Thoracic aorta (tissue), 2 donors: ENCODE data around the gene ZDHHC16. TPM values are rescaled to one million over a fixed set of nuclear protein-coding genes. Genes with fewer than 3 reads are reported as not detected.

Source experiments
- ATAC-seq: fragments of 150-250 bp; one replicate; pipeline ENCODE4 v1.8.0; 2017; ENCODE audit warnings: low read depth; ENCODE audit not compliant: insufficient number of reproducible peaks, low FRiP score
- DNase-seq: peaks from one replicate; pipeline ENCODE4 v3.0.0-alpha.2; 2020; ENCODE audit warnings: low spot score
- H3K27ac ChIP-seq, 2 donors: fragments of 200-600 bp; sonication (generic); 1 replicate in 1 of 2; 2 replicates in 1 of 2; pipeline ENCODE4 v1.5.1; 2016; ENCODE audit warnings: mild to moderate bottlenecking in 2 of 2, moderate library complexity in 2 of 2
- H3K27me3 ChIP-seq: fragments of 200-600 bp; sonication (generic); replicated peaks from 2 replicates; pipeline ENCODE4 v1.6.0; 2016; ENCODE audit warnings: mild to moderate bottlenecking; ENCODE audit not compliant: insufficient read depth
- H3K36me3 ChIP-seq: fragments of 200-600 bp; sonication (generic); one replicate; pipeline ENCODE4 v1.5.1; 2016
- H3K4me1 ChIP-seq, 2 donors: fragments of 200-600 bp; sonication (generic); 1 replicate in 1 of 2; 2 replicates in 1 of 2; pipeline versions ENCODE4 v1.5.1 to v1.6.0; 2016; ENCODE audit warnings: low read depth in 2 of 2, mild to moderate bottlenecking in 1 of 2; ENCODE audit not compliant: control insufficient read depth in 1 of 2
- H3K4me3 ChIP-seq: fragments of 200-600 bp; sonication (generic); 2 replicates; pipeline ENCODE4 v1.5.1; 2016; ENCODE audit warnings: mild to moderate bottlenecking
- H3K9me3 ChIP-seq: fragments of 200-600 bp; sonication (generic); 2 replicates; pipeline ENCODE4 v1.5.1; 2016
- total RNA-seq, 2 donors: library from RNA; depleted of rRNA; stranded (reverse); fragments of >200 nt; gene quantifications; one replicate each; pipeline versions ENCODE4 v1.1.0 to v1.2.3, GENCODE V29; 2016
- TF ChIP-seq, protein P1 (sequence below): fragments of 200-600 bp; sonication (generic); IDR thresholded peaks from one replicate; pipeline ENCODE4 v1.5.1; 2019; ENCODE audit warnings: antibody characterized with exemption

The ZDHHC16 gene
- total RNA-seq, 2 donors from 2014 or later, result 23.4 to 31.7 TPM

- H3K27ac ChIP-seq, result no peak overlapping the region
- H3K4me3 ChIP-seq, result no peak overlapping the region
- TF ChIP-seq, protein P1, sequence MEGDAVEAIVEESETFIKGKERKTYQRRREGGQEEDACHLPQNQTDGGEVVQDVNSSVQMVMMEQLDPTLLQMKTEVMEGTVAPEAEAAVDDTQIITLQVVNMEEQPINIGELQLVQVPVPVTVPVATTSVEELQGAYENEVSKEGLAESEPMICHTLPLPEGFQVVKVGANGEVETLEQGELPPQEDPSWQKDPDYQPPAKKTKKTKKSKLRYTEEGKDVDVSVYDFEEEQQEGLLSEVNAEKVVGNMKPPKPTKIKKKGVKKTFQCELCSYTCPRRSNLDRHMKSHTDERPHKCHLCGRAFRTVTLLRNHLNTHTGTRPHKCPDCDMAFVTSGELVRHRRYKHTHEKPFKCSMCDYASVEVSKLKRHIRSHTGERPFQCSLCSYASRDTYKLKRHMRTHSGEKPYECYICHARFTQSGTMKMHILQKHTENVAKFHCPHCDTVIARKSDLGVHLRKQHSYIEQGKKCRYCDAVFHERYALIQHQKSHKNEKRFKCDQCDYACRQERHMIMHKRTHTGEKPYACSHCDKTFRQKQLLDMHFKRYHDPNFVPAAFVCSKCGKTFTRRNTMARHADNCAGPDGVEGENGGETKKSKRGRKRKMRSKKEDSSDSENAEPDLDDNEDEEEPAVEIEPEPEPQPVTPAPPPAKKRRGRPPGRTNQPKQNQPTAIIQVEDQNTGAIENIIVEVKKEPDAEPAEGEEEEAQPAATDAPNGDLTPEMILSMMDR, result no peak
- no peaks in the 10 kb centered on the region for H3K9me3 ChIP-seq
- H3K4me1 ChIP-seq, result peaks cover 5 to 23% of the 10 kb centered on the region in 2 donors
- no peaks in the 10 kb centered on the region for H3K27me3 ChIP-seq
- ATAC-seq (no peak), DNase-seq (no peak)
- no peaks in the 10 kb centered on the region for H3K36me3 ChIP-seq
Observed at GRCh38 chr10:97503406-97503805, 57.4 kb downstream of the ZDHHC16 start.

- no peaks in the 10 kb centered on the region for H3K9me3 ChIP-seq
- H3K4me3 ChIP-seq, result no peak overlapping the region
- H3K27me3 ChIP-seq, result no peaks in the 10 kb centered on the region
- no peak for ATAC-seq
- H3K36me3 ChIP-seq, result no peaks in the 10 kb centered on the region
- peaks cover 3 to 19% of the 10 kb centered on the region in 2 donors for H3K4me1 ChIP-seq
- DNase-seq, result no peak
- TF ChIP-seq, protein P1, result no peak
- no peak overlapping the region for H3K27ac ChIP-seq
Observed at GRCh38 chr10:97505152-97505551, 59.2 kb downstream of the ZDHHC16 start.

DNA sequence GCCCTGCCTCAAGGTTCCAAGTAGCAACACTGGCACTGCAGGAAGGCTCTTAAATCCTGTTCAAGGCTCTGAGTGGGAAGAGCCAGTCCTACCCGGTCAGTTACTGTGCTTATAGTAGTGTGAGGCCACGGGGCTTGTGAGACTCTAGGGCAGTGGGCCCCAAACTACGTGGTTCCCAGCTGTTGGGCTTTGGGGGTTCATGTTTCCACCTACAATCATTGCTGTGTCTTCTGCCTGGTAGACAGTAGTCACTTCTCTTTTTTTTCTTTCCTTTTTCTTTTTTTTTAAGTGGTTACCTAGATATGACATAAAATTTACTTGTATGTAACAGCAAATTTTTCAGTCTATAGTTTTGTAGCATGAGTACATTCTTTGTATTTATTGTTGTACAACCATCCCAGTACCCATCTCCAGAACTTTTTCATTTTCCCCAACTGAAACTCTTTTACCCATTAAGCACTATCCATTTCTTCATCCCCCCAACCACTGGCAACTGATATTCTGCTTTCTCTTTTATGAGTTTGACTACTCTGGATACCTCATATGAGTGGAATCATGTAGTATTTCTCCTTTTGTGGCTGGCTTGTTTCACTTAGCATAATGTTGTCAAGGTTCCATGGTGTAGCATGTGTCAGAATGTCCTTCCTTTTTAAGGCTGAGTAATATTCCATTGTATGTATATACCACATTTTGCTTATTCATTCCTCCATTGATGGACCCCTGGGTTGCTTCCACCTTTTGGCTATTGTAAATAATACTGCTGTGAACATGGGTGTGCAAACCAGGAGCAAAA lies 60.4 kb downstream of the ZDHHC16 start:
- Histone ChIP-seq H3K4me1 (peaks cover 0 to 7% of the 10 kb centered on the region in 2 donors), H3K27ac (no peak overlapping the region), H3K9me3 (no peaks in the 10 kb centered on the region), H3K27me3 (no peaks in the 10 kb centered on the region), H3K4me3 (no peak overlapping the region), H3K36me3 (no peaks in the 10 kb centered on the region)
- no peak for ATAC-seq
- no peak for DNase-seq
- TF ChIP-seq, protein P1, result no peak

Other genes starting within 250 kb of the ZDHHC16 start
- gene ARHGAP19, start 153.5 kb upstream of the ZDHHC16 start, total RNA-seq, result 10 to 100 TPM in 1 of 2 donors, 1 to 10 TPM in 1; 3.5 to 27.1 TPM
- 10 to 100 TPM in 1 of 2 donors, 1 to 10 TPM in 1; 4.6 to 11.6 TPM for gene FRAT1, start 126.9 kb upstream of the ZDHHC16 start, total RNA-seq
- 10 to 100 TPM in 1 of 2 donors, 1 to 10 TPM in 1; 8.3 to 15.0 TPM for gene FRAT2, start 111.4 kb upstream of the ZDHHC16 start, total RNA-seq
- 10 to 100 TPM; 17.7 to 29.3 TPM for gene RRP12, start 44.8 kb upstream of the ZDHHC16 start, total RNA-seq
- gene PGAM1, start 20.0 kb upstream of the ZDHHC16 start, total RNA-seq, result 100 to 1,000 TPM; 199 to 231 TPM
- 10 to 100 TPM; 23.4 to 38.0 TPM for gene EXOSC1, start 169 bp upstream of the ZDHHC16 start, total RNA-seq
- 100 to 1,000 TPM in 1 of 2 donors, 10 to 100 TPM in 1; 46.8 to 108 TPM for gene MMS19, start 52.2 kb downstream of the ZDHHC16 start, total RNA-seq
- 10 to 100 TPM; 10.2 to 20.4 TPM for gene UBTD1, start 52.7 kb downstream of the ZDHHC16 start, total RNA-seq
- gene ANKRD2, start 126.6 kb downstream of the ZDHHC16 start, total RNA-seq, result 1 to 10 TPM in 1 of 2 donors, not detected in 1; 1.9 TPM
- gene HOGA1, start 138.2 kb downstream of the ZDHHC16 start, total RNA-seq, result 10 to 100 TPM in 1 of 2 donors, 1 to 10 TPM in 1; 7.0 to 12.3 TPM
- gene C10orf62, start 143.5 kb downstream of the ZDHHC16 start, total RNA-seq, result 1 to 10 TPM in 1 of 2 donors, not detected in 1; 1.2 TPM
- 1 to 10 TPM; 3.5 to 6.6 TPM for gene MORN4, start 187.3 kb downstream of the ZDHHC16 start, total RNA-seq
- 10 to 100 TPM; 18.0 to 22.9 TPM for gene PI4K2A, start 194.5 kb downstream of the ZDHHC16 start, total RNA-seq
- 10 to 100 TPM in 1 of 2 donors, 1 to 10 TPM in 1; 9.5 to 25.6 TPM for gene AVPI1, start 241.1 kb downstream of the ZDHHC16 start, total RNA-seq